Measurements from ENCODE around the gene GYS1. TPM values are rescaled to one million over a fixed set of nuclear protein-coding genes. Genes with fewer than 3 reads are reported as not detected.
A peak's percentile ranks its signal among the peaks of the same experiment; 100 is the strongest.
"Not testable (repeated sequence)": the region's sequence is repeated elsewhere in the genome, so short reads cannot be mapped to it uniquely, and the experiment has no call there.

Gene GYS1
- polyA plus RNA-seq (12.9 and 25.7 TPM in 2 replicates), polyA minus RNA-seq (30.0 and 30.9 TPM in 2 replicates)

DNA sequence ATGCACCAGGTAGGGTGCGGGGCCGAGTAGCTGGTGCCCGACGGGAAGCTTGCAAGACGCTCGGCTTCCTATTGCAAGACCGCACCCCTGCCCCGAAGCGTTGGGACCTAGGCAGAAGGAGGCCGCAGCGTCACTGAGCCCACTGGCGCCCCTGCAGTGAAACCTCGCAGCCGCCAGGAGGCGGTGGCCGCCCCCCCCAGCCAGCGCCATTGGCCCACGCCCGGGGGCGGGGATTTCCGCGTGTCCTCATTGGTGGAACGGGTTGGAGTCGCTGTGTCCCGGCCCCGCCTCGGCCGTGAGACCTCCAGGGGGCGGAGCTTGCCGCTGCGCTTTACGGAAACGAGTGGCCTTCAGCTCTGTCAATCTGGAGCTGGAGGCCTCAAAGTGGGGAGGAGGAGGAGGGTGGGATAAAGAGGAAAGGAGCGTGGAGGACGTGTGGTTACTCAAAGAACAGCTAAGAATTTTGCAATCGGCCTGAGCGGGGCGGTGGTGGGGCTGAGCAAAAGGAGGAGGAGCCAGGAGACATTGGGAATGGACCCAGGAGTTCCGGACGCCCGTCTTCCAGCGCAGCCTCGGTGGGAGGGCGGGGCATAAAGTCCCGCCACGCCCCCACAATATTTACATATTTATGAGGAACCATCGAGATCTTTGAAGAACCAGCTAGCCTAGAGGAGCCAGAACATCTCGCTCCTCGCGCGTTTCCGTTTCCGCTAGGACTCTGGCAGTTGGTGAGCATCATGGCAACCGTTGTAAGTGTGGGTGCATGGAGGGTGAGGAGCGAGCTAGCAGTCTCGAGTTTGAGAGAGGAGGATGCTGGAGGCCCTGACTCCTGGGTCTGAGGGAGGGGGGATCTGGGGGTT, at the start of gene GYS1, which contains the start of gene RUVBL2:
Gene GYS1 (minus strand): TSS at position 135 of the 860 bp plus-strand sequence. CDS start 197 bp downstream, outside the sequence.
Gene RUVBL2 (plus strand): TSS at position 713 of the 860 bp plus-strand sequence. CDS start 25 bp downstream, at position 738.
- H3K9me2 ChIP-seq (ENCODE audit: insufficient read depth, low read length): no peaks in the 10 kb centered on the region
- H2AFZ ChIP-seq (ENCODE audit: low read depth, low read length): peak within 1 kb of the TSS; percentile 46
- H3K27me3 ChIP-seq (ENCODE audit: insufficient read depth, low read depth, low read length): no peaks in the 10 kb centered on the region
- H3K79me2 ChIP-seq (replicated peaks; ENCODE audit: insufficient read depth, low read length): peaks cover 21% of the 10 kb centered on the region
- peak within 1 kb of the TSS; percentile 78 for H3K4me3 ChIP-seq (ENCODE audit: low read length)
- H4K20me1 ChIP-seq (ENCODE audit: insufficient read depth): no peaks in the 10 kb centered on the region
- H3K9ac ChIP-seq (ENCODE audit: low read length): peak within 1 kb of the TSS; percentile 87
- TF ChIP-seq, protein P1, sequence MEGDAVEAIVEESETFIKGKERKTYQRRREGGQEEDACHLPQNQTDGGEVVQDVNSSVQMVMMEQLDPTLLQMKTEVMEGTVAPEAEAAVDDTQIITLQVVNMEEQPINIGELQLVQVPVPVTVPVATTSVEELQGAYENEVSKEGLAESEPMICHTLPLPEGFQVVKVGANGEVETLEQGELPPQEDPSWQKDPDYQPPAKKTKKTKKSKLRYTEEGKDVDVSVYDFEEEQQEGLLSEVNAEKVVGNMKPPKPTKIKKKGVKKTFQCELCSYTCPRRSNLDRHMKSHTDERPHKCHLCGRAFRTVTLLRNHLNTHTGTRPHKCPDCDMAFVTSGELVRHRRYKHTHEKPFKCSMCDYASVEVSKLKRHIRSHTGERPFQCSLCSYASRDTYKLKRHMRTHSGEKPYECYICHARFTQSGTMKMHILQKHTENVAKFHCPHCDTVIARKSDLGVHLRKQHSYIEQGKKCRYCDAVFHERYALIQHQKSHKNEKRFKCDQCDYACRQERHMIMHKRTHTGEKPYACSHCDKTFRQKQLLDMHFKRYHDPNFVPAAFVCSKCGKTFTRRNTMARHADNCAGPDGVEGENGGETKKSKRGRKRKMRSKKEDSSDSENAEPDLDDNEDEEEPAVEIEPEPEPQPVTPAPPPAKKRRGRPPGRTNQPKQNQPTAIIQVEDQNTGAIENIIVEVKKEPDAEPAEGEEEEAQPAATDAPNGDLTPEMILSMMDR (IDR thresholded peaks at IDR 0.05; ENCODE audit: poor library complexity, severe bottlenecking): peak; percentile 100
- peak; percentile 94 for TF ChIP-seq MXI1 (conservative IDR thresholded peaks at IDR 0.05; ENCODE audit: poor library complexity, severe bottlenecking)
- no peak for TF ChIP-seq EP300 (conservative IDR thresholded peaks at IDR 0.05; ENCODE audit: poor library complexity, severe bottlenecking)
- TF ChIP-seq SMC3 (conservative IDR thresholded peaks at IDR 0.05; ENCODE audit: poor library complexity): peak; percentile 64
- no peak for TF ChIP-seq EZH2 (IDR thresholded peaks at IDR 0.05; ENCODE audit: borderline replicate concordance, insufficient read depth, low read length, poor library complexity, severe bottlenecking)
- TF ChIP-seq, protein P2, sequence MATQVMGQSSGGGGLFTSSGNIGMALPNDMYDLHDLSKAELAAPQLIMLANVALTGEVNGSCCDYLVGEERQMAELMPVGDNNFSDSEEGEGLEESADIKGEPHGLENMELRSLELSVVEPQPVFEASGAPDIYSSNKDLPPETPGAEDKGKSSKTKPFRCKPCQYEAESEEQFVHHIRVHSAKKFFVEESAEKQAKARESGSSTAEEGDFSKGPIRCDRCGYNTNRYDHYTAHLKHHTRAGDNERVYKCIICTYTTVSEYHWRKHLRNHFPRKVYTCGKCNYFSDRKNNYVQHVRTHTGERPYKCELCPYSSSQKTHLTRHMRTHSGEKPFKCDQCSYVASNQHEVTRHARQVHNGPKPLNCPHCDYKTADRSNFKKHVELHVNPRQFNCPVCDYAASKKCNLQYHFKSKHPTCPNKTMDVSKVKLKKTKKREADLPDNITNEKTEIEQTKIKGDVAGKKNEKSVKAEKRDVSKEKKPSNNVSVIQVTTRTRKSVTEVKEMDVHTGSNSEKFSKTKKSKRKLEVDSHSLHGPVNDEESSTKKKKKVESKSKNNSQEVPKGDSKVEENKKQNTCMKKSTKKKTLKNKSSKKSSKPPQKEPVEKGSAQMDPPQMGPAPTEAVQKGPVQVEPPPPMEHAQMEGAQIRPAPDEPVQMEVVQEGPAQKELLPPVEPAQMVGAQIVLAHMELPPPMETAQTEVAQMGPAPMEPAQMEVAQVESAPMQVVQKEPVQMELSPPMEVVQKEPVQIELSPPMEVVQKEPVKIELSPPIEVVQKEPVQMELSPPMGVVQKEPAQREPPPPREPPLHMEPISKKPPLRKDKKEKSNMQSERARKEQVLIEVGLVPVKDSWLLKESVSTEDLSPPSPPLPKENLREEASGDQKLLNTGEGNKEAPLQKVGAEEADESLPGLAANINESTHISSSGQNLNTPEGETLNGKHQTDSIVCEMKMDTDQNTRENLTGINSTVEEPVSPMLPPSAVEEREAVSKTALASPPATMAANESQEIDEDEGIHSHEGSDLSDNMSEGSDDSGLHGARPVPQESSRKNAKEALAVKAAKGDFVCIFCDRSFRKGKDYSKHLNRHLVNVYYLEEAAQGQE (IDR thresholded peaks at IDR 0.05; ENCODE audit: borderline replicate concordance): peak; percentile 65
- TF ChIP-seq RAD21 (conservative IDR thresholded peaks at IDR 0.05): peak; percentile 49
- peak; percentile 92 for TF ChIP-seq POLR2AphosphoS5 (IDR thresholded peaks at IDR 0.05)
- no peak for TF ChIP-seq TAF1 (IDR thresholded peaks at IDR 0.05; ENCODE audit: low read depth)
- H3F3A ChIP-seq (ENCODE audit: insufficient read depth, low read length, poor library complexity, severe bottlenecking): peaks cover 4% of the 10 kb centered on the region
- H3K36me3 ChIP-seq (ENCODE audit: insufficient read depth, low read length): no peaks in the 10 kb centered on the region
- H3K4me2 ChIP-seq (ENCODE audit: low read length): peak within 1 kb of the TSS; percentile 95
- no peaks in the 10 kb centered on the region for H3K9me3 ChIP-seq (ENCODE audit: low read length)
- peak within 1 kb of the TSS; percentile 80 for H3K27ac ChIP-seq (ENCODE audit: low read length)

DNA sequence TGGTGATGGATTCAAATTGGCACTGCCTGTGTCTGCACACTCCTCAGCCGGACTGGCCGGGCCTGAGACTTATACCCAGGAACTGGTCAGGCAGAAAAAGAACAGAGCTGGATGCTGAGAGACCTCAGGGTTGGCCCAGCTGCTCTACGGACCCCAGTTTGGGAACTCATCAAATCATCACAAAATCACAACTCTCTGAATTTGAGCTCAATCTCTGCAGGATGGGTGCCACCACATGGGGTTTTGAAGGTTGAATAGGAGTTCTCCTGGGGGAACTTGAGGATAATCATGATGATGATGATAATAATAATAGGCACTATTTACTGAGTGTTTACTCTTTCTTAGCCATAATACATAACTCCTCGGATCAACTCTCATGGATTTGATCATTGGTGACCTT, 49.6 kb upstream of the GYS1 start:
- not testable (repeated sequence) for H3K4me3 ChIP-seq (ENCODE audit: low read length); H3K9me2 ChIP-seq (ENCODE audit: insufficient read depth, low read length); H3K27ac ChIP-seq (ENCODE audit: low read length); H3K4me2 ChIP-seq (ENCODE audit: low read length); H3K36me3 ChIP-seq (ENCODE audit: insufficient read depth, low read length); H3F3A ChIP-seq (ENCODE audit: insufficient read depth, low read length, poor library complexity, severe bottlenecking); H3K27me3 ChIP-seq (ENCODE audit: insufficient read depth, low read depth, low read length); H3K9ac ChIP-seq (ENCODE audit: low read length); H3K79me2 ChIP-seq (replicated peaks; ENCODE audit: insufficient read depth, low read length); H2AFZ ChIP-seq (ENCODE audit: low read depth, low read length); H3K9me3 ChIP-seq (ENCODE audit: low read length); H4K20me1 ChIP-seq (ENCODE audit: insufficient read depth)
